ENCODE data around the gene CDC42EP4.

The CDC42EP4 gene

GRCh38 chr17:73280191-73280590, 31.6 kb downstream of the CDC42EP4 start:
- TF ChIP-seq PPARA (CRISPR knock-in tag; IDR thresholded peaks at IDR 0.05; ENCODE audit: borderline replicate concordance), result no peak
- TF ChIP-seq CREB5 (CRISPR knock-in tag; IDR thresholded peaks at IDR 0.05; ENCODE audit: low read depth), result no peak
- TF ChIP-seq SNAI2 (CRISPR knock-in tag; IDR thresholded peaks at IDR 0.05), result no peak
- TF ChIP-seq ZC3H10 (CRISPR knock-in tag; IDR thresholded peaks at IDR 0.05), result no peak
- no peak for TF ChIP-seq TOX (CRISPR knock-in tag; IDR thresholded peaks at IDR 0.05; ENCODE audit: borderline replicate concordance)
- TF ChIP-seq OSR1 (CRISPR knock-in tag; IDR thresholded peaks at IDR 0.05), result no peak
- no peak for TF ChIP-seq CSRNP3 (CRISPR knock-in tag; IDR thresholded peaks at IDR 0.05)
- no peak for TF ChIP-seq ARNTL (CRISPR knock-in tag; IDR thresholded peaks at IDR 0.05; ENCODE audit: borderline replicate concordance, low read depth)
- TF ChIP-seq, protein P1, sequence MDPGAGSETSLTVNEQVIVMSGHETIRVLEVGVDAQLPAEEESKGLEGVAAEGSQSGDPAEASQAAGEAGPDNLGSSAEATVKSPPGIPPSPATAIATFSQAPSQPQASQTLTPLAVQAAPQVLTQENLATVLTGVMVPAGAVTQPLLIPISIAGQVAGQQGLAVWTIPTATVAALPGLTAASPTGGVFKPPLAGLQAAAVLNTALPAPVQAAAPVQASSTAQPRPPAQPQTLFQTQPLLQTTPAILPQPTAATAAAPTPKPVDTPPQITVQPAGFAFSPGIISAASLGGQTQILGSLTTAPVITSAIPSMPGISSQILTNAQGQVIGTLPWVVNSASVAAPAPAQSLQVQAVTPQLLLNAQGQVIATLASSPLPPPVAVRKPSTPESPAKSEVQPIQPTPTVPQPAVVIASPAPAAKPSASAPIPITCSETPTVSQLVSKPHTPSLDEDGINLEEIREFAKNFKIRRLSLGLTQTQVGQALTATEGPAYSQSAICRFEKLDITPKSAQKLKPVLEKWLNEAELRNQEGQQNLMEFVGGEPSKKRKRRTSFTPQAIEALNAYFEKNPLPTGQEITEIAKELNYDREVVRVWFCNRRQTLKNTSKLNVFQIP (CRISPR knock-in tag; IDR thresholded peaks at IDR 0.05; ENCODE audit: borderline replicate concordance, low read depth), result no peak
- TF ChIP-seq BACH2 (CRISPR knock-in tag; IDR thresholded peaks at IDR 0.05; ENCODE audit: borderline replicate concordance), result no peak
- TF ChIP-seq GLIS3 (CRISPR knock-in tag; IDR thresholded peaks at IDR 0.05), result no peak
- TF ChIP-seq RARB (CRISPR knock-in tag; IDR thresholded peaks at IDR 0.05), result no peak
- TF ChIP-seq ZFP30 (CRISPR knock-in tag; IDR thresholded peaks at IDR 0.05), result no peak
- no peak for TF ChIP-seq ZNF70 (CRISPR knock-in tag; IDR thresholded peaks at IDR 0.05)
- TF ChIP-seq ZFP3 (CRISPR knock-in tag; IDR thresholded peaks at IDR 0.05), result no peak
- TF ChIP-seq CSDC2 (CRISPR knock-in tag; IDR thresholded peaks at IDR 0.05), result no peak
- ATAC-seq, result no peak

DNA sequence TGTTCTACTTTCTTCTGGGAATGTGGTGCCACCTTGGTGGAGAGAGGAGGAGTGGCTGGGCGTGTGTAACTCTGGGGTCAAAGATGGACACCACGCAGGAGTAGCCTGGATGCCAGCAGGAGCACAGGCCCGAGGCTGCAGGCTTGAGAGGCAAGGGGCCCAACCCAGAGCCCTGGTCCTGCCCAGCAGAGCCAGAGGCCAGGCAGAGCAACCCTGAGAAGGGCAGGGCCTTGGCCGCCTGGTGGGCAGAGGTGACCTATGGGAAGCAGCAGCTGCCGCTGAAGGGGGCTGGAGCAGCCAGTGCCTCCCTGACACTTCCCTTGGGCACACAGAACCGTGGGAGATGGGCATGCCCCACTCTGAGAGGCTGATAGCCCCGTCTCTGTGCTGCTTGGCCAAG, 32.1 kb downstream of the CDC42EP4 start:
- no peak for ATAC-seq
- TF ChIP-seq GLIS3 (CRISPR knock-in tag; IDR thresholded peaks at IDR 0.05) (no peak), ZC3H10 (CRISPR knock-in tag; IDR thresholded peaks at IDR 0.05) (no peak), ISL1 (CRISPR knock-in tag; IDR thresholded peaks at IDR 0.05) (no peak), TOX (CRISPR knock-in tag; IDR thresholded peaks at IDR 0.05; ENCODE audit: borderline replicate concordance) (no peak), SNAI2 (CRISPR knock-in tag; IDR thresholded peaks at IDR 0.05) (no peak), RARB (CRISPR knock-in tag; IDR thresholded peaks at IDR 0.05) (no peak), ZNF70 (CRISPR knock-in tag; IDR thresholded peaks at IDR 0.05) (no peak), ZFP3 (CRISPR knock-in tag; IDR thresholded peaks at IDR 0.05) (no peak), ZFP30 (CRISPR knock-in tag; IDR thresholded peaks at IDR 0.05) (no peak), CREB5 (CRISPR knock-in tag; IDR thresholded peaks at IDR 0.05; ENCODE audit: low read depth) (no peak), TCF4 (CRISPR knock-in tag; IDR thresholded peaks at IDR 0.05; ENCODE audit: borderline replicate concordance) (no peak), PPARA (CRISPR knock-in tag; IDR thresholded peaks at IDR 0.05; ENCODE audit: borderline replicate concordance) (no peak), BACH2 (CRISPR knock-in tag; IDR thresholded peaks at IDR 0.05; ENCODE audit: borderline replicate concordance) (no peak), CSRNP3 (CRISPR knock-in tag; IDR thresholded peaks at IDR 0.05) (no peak), ARNTL (CRISPR knock-in tag; IDR thresholded peaks at IDR 0.05; ENCODE audit: borderline replicate concordance, low read depth) (no peak), ZNF8 (CRISPR knock-in tag; IDR thresholded peaks at IDR 0.05) (no peak), CSDC2 (CRISPR knock-in tag; IDR thresholded peaks at IDR 0.05) (no peak)
- TF ChIP-seq, protein P2, sequence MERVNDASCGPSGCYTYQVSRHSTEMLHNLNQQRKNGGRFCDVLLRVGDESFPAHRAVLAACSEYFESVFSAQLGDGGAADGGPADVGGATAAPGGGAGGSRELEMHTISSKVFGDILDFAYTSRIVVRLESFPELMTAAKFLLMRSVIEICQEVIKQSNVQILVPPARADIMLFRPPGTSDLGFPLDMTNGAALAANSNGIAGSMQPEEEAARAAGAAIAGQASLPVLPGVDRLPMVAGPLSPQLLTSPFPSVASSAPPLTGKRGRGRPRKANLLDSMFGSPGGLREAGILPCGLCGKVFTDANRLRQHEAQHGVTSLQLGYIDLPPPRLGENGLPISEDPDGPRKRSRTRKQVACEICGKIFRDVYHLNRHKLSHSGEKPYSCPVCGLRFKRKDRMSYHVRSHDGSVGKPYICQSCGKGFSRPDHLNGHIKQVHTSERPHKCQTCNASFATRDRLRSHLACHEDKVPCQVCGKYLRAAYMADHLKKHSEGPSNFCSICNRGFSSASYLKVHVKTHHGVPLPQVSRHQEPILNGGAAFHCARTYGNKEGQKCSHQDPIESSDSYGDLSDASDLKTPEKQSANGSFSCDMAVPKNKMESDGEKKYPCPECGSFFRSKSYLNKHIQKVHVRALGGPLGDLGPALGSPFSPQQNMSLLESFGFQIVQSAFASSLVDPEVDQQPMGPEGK (CRISPR knock-in tag; IDR thresholded peaks at IDR 0.05; ENCODE audit: borderline replicate concordance), result no peak

Data from SK-N-SH treated with all-trans-retinoic acid at 6 μM for 48 hours (cell line).